Measurements from ENCODE around the gene TRIOBP.

Gene TRIOBP

GRCh38 chr22:37822079-37822833, 125.4 kb downstream of the TRIOBP start:
- Histone ChIP-seq H3K36me3 (ENCODE audit: low read depth) (no peaks in the 10 kb centered on the region), H3K4me3 (ENCODE audit: severe bottlenecking) (no peak overlapping the region), H3K9me3 (ENCODE audit: severe bottlenecking) (no peaks in the 10 kb centered on the region), H3K4me1 (ENCODE audit: insufficient read depth, poor library complexity, severe bottlenecking) (no peaks in the 10 kb centered on the region), H3K27me3 (ENCODE audit: insufficient read depth, poor library complexity, severe bottlenecking) (peaks cover 34% of the 10 kb centered on the region), H3K27ac (ENCODE audit: poor library complexity, severe bottlenecking) (no peak overlapping the region)
- no peak for ATAC-seq (ENCODE audit: low read depth)
- DNase-seq (ENCODE audit: low spot score), result no peak
- TF ChIP-seq CTCF (IDR thresholded peaks at IDR 0.05; ENCODE audit: poor library complexity, severe bottlenecking), result no peak

- no peak within 1 kb of the TSS for H3K27ac ChIP-seq (ENCODE audit: poor library complexity, severe bottlenecking)
- H3K4me3 ChIP-seq (ENCODE audit: severe bottlenecking), result no peak within 1 kb of the TSS
- no peak for TF ChIP-seq CTCF (IDR thresholded peaks at IDR 0.05; ENCODE audit: poor library complexity, severe bottlenecking)
- H3K36me3 ChIP-seq (ENCODE audit: low read depth), result no peaks in the 10 kb centered on the region
- peaks cover 32% of the 10 kb centered on the region for H3K27me3 ChIP-seq (ENCODE audit: insufficient read depth, poor library complexity, severe bottlenecking)
- H3K9me3 ChIP-seq (ENCODE audit: severe bottlenecking), result no peaks in the 10 kb centered on the region
- H3K4me1 ChIP-seq (ENCODE audit: insufficient read depth, poor library complexity, severe bottlenecking), result no peaks in the 10 kb centered on the region
- DNase-seq (ENCODE audit: low spot score), result no peak
- no peak for ATAC-seq (ENCODE audit: low read depth)
These were observed 126.5 kb downstream of the TRIOBP start, which contains the start of gene GALR3 for GRCh38 chr22:37823134-37823985. TSS of gene GALR3 (plus strand) at chr22:37823382. CDS start at chr22:37823407, 25 bp downstream.

- Histone ChIP-seq H3K27ac (ENCODE audit: poor library complexity, severe bottlenecking) (no peak overlapping the region), H3K4me3 (ENCODE audit: severe bottlenecking) (no peak overlapping the region), H3K27me3 (ENCODE audit: insufficient read depth, poor library complexity, severe bottlenecking) (peaks cover 19% of the 10 kb centered on the region), H3K4me1 (ENCODE audit: insufficient read depth, poor library complexity, severe bottlenecking) (no peaks in the 10 kb centered on the region), H3K9me3 (ENCODE audit: severe bottlenecking) (no peaks in the 10 kb centered on the region), H3K36me3 (ENCODE audit: low read depth) (no peaks in the 10 kb centered on the region)
- no peak for TF ChIP-seq CTCF (IDR thresholded peaks at IDR 0.05; ENCODE audit: poor library complexity, severe bottlenecking)
- DNase-seq (ENCODE audit: low spot score) (no peak), ATAC-seq (ENCODE audit: low read depth) (no peak)
These were observed 128.1 kb downstream of the TRIOBP start for GRCh38 chr22:37824674-37825641.

All from RWPE2 (cell line).